K562 (cell line): ENCODE data around the gene PEX3. TPM values are rescaled to one million over a fixed set of nuclear protein-coding genes. Genes with fewer than 3 reads are reported as not detected.

ENCODE experiments used
- ATAC-seq: fragments of 200-7000 bp; cut with Tn5 transposase; 3 replicates; pipeline ENCODE4 v1.9.1; 2020; ENCODE audit warnings: moderate library complexity
- BruUV-seq: library from RNA; stranded (reverse); fragments of 400-500 nt; replicated peaks from 2 replicates; lab custom pipeline; 2021; lab: Mats Ljungman, UMichigan
- CTCF ChIA-PET: fragments of 300-600 bp; formaldehyde crosslinking; extraction: SDS; loops from one replicate; lab custom pipeline; 2021; ENCODE audit warnings: low intra/inter-chr PET ratio; lab: Yijun Ruan, JAX
- POLR2A ChIA-PET: fragments of 300-600, 350-650 bp; sonication (Branson Sonifier 250); formaldehyde crosslinking; extraction: SDS; loops from one replicate; lab custom pipeline; 2021; ENCODE audit warnings: antibody characterized with exemption, inconsistent platforms; lab: Yijun Ruan, JAX
- DNase-seq, 4 experiments: peaks; one replicate each; pipeline versions ENCODE4 v3.0.0 to v3.0.0-alpha.2; 2011 to 2018; ENCODE audit warnings: low spot score in 3 of 4, mixed read lengths in 3 of 4; ENCODE audit errors: extremely low read depth in 1 of 4
- FAIRE-seq: peaks from 2 replicates; lab custom pipeline; 2011; peaks lifted over from hg19 to GRCh38; lab: Jason Lieb, UNC
- H2AFZ ChIP-seq: 2 replicates; pipeline ENCODE4 v1.6.0; 2011; ENCODE audit warnings: low read depth, low read length, control low read depth, inconsistent platforms
- H3K27ac ChIP-seq: fragments of 200-600 bp; 3 replicates; pipeline ENCODE4 v1.8.0; 2011; ENCODE audit warnings: low read depth, mild to moderate bottlenecking, control low read depth, inconsistent platforms, low read length, moderate library complexity, mixed read lengths; ENCODE audit errors: extremely low read depth
- H3K27me3 ChIP-seq, 2 experiments: fragments of 300-600 bp in 1 of 2; 2 replicates in 1 of 2; 3 replicates in 1 of 2; pipeline versions ENCODE4 v1.6.0 to v1.8.0; 2011; ENCODE audit warnings: inconsistent platforms in 2 of 2, low read length in 2 of 2, mild to moderate bottlenecking in 1 of 2, mixed read lengths in 1 of 2, moderate library complexity in 1 of 2; ENCODE audit not compliant: control insufficient read depth in 2 of 2, insufficient read depth in 2 of 2
- H3K36me3 ChIP-seq: fragments of 300-600 bp; 3 replicates; pipeline ENCODE4 v1.8.0; 2011; ENCODE audit warnings: mild to moderate bottlenecking, low read length, inconsistent platforms; ENCODE audit not compliant: control insufficient read depth, insufficient read depth
- H3K4me1 ChIP-seq, 2 experiments: fragments of 200-600 bp in 1 of 2; replicated peaks in 1 of 2; 2 replicates in 1 of 2; 3 replicates in 1 of 2; pipeline versions ENCODE4 v1.5.1 to v1.8.0; 2011; ENCODE audit warnings: inconsistent platforms in 2 of 2, low read length in 2 of 2, mild to moderate bottlenecking in 1 of 2, mixed read lengths in 1 of 2, moderate library complexity in 1 of 2; ENCODE audit not compliant: control insufficient read depth in 2 of 2, insufficient read depth in 2 of 2
- H3K4me2 ChIP-seq: 2 replicates; pipeline ENCODE4 v1.6.1; 2011; ENCODE audit warnings: low read length, control low read depth, inconsistent platforms, mixed read lengths; ENCODE audit not compliant: insufficient read depth
- H3K4me3 ChIP-seq: fragments of 200-600 bp; sonication (generic), shearing (Covaris generic); 2 replicates; pipeline ENCODE4 v1.5.1; 2016; ENCODE audit warnings: control low read depth, inconsistent platforms
- H3K79me2 ChIP-seq: fragments of 200-600 bp; 3 replicates; pipeline ENCODE4 v1.8.0; 2011; ENCODE audit warnings: low read length, inconsistent platforms; ENCODE audit not compliant: control insufficient read depth, insufficient read depth
- H3K9ac ChIP-seq, 2 experiments: 2 replicates each; pipeline versions ENCODE4 v1.6.0 to v1.6.1; 2011; ENCODE audit warnings: low read depth in 2 of 2, low read length in 2 of 2, control low read depth in 1 of 2, inconsistent platforms in 1 of 2, mild to moderate bottlenecking in 1 of 2, mixed read lengths in 1 of 2; ENCODE audit not compliant: insufficient read depth in 1 of 2
- H3K9me1 ChIP-seq: one replicate; pipeline ENCODE4 v1.6.0; 2011; ENCODE audit warnings: inconsistent platforms, mild to moderate bottlenecking, low read length, moderate library complexity; ENCODE audit not compliant: control insufficient read depth, insufficient read depth
- H3K9me3 ChIP-seq: replicated peaks from 2 replicates; pipeline ENCODE4 v1.5.1; 2011; ENCODE audit warnings: low read depth, low read length, inconsistent platforms; ENCODE audit not compliant: control insufficient read depth, insufficient read depth
- H4K20me1 ChIP-seq: replicated peaks from 2 replicates; pipeline ENCODE4 v1.6.1; 2011; ENCODE audit warnings: low read length, inconsistent platforms, mixed read lengths; ENCODE audit not compliant: control insufficient read depth, insufficient read depth
- CEBPB ChIP-seq: fragments of 450-650 bp; IDR thresholded peaks from 2 replicates; pipeline ENCODE4 v1.6.1; 2016; ENCODE audit warnings: missing genetic modification characterization, missing compliant biosample characterization
- CHD4 ChIP-seq: fragments of 200-600 bp; sonication (generic); IDR thresholded peaks from 3 replicates; pipeline ENCODE4 v1.6.1; 2012; ENCODE audit warnings: low read depth, mild to moderate bottlenecking, mixed read lengths, low read length, inconsistent platforms; ENCODE audit not compliant: insufficient read depth, insufficient replicate concordance, poor library complexity, severe bottlenecking
- NR2F6 ChIP-seq: fragments of 450-650 bp; formaldehyde crosslinking; IDR thresholded peaks from 2 replicates; pipeline ENCODE4 v1.4.0; 2020; ENCODE audit warnings: mild to moderate bottlenecking
- RAD21 ChIP-seq, 2 experiments: fragments of 250-450 bp in 1 of 2; fragments of 450-650 bp in 1 of 2; sonication (Bioruptor Pico) in 1 of 2; formaldehyde crosslinking in 1 of 2; IDR thresholded peaks in 1 of 2; conservative IDR thresholded peaks in 1 of 2; 2 replicates each; pipeline versions ENCODE4 v1.4.0 to v1.8.0; 2020 to 2022; ENCODE audit warnings: mild to moderate bottlenecking in 2 of 2, moderate library complexity in 1 of 2
- WGBS: fragments of 100-300 bp; shearing (Covaris generic); methylation state at CpG from one replicate; pipeline ENCODE4 v1.1.6; 2016; ENCODE audit warnings: low coverage, mixed read lengths; ENCODE audit not compliant: insufficient coverage; ENCODE audit errors: missing lambda C conversion rate; 5-methylcytosine and 5-hydroxymethylcytosine counted together
- in situ Hi-C: fragments of 300-500 bp; cut with MboI; formaldehyde crosslinking; loops from 4 replicates; pipeline ENCODE4 v1.15.0; 2018; ENCODE audit warnings: inconsistent platforms, mixed read lengths
- intact Hi-C: fragments of 100-400 bp; cut with micrococcal nuclease; formaldehyde crosslinking; loops from 2 replicates; pipeline ENCODE4 v1.14.2; 2022
- polyA plus RNA-seq, 8 experiments: library from polyadenylated mRNA; depleted of rRNA in 4 of 8; stranded (reverse) in 5 of 8; unstranded in 3 of 8; fragments of >200 nt; fragmentation: Nextera tagmentation in 2 of 8; fragmentation: Illumina TruSeq in 1 of 8; extraction: Ambion mirVana in 2 of 8; extraction: Trizol in 1 of 8; gene quantifications; 2 replicates each; pipeline versions ENCODE4 v1.2.1 to v1.2.3, GENCODE V29; 2011 to 2014; ENCODE audit warnings: inconsistent platforms in 1 of 8, missing spikeins in 1 of 8
- total RNA-seq, 7 experiments: library from RNA; depleted of rRNA in 6 of 7; stranded (reverse); fragments of >200 nt in 6 of 7; fragmentation: Illumina TruSeq in 2 of 7; extraction: Trizol in 2 of 7; gene quantifications; 2 replicates each; pipeline versions ENCODE4 v1.2.1 to v1.2.3, GENCODE V29; 2011 to 2021; ENCODE audit warnings: low replicate concordance in 1 of 7
- TF ChIP-seq, protein P1 (sequence below), 3 experiments: IDR thresholded peaks in 2 of 3; conservative IDR thresholded peaks in 1 of 3; 2 replicates each; pipeline ENCODE4 v1.5.1; 2011 to 2012; ENCODE audit warnings: low read length in 3 of 3, mild to moderate bottlenecking in 3 of 3, control low read depth in 2 of 3, improper control_type of control experiment in 1 of 3, inconsistent platforms in 1 of 3, low read depth in 1 of 3, mixed read lengths in 1 of 3, moderate library complexity in 1 of 3; ENCODE audit not compliant: insufficient read depth in 2 of 3

The PEX3 gene
- total and polyA plus RNA-seq, 9 of the 15 experiments (the other 6 are each of a cell fraction or from before 2014, with no cell fraction given) = 17.3 to 69.6 (median 32.7) TPM

DNA sequence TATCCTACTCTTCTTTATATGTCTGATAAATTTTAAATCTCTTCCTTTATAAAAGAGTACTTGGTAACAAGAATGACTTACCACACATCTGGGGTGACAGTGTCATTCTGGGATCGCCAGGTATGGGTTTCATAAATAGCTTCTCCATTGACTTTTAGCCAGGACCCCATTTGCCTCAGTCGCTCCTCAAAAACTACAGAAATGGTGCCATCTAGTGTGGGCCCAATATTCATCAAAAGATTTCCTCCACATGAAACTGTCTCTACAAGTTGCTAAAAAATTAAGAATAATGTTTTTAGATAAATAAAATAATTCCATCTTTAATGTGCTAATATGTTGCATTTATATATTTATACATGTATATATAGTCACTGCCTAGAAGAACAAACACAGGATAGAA lies 51.2 kb downstream of the PEX3 start:
- WGBS = 92% methylated on average over 2 of the region's 2 CpGs
- H3K9me3 ChIP-seq = no peaks in the 10 kb centered on the region; the same call in 1 of the 2 replicates
- in situ Hi-C loops (no loop called here), intact Hi-C loops (no loop called here)
- H3K27ac ChIP-seq = no peak overlapping the region
- H3K79me2 ChIP-seq = no peaks in the 10 kb centered on the region; the same call in 2 of the 3 replicates
- FAIRE-seq (no peak), DNase-seq (no peak)
- no peak overlapping the region for H2AFZ ChIP-seq
- no peaks in the 10 kb centered on the region for H4K20me1 ChIP-seq
- POLR2A ChIA-PET = interaction anchor here (0.9 to 1.3 kb wide), 3 partner anchors 9 to 11 kb away, joined by 3 to 4 read pairs (median 3); no protein-coding TSS in a partner anchor
- no peak overlapping the region for H3K4me2 ChIP-seq
- H3K9me1 ChIP-seq = no peaks in the 10 kb centered on the region
- no peak overlapping the region for H3K4me3 ChIP-seq
- BruUV-seq = no TSS peak
- H3K36me3 ChIP-seq = peaks cover 98% of the 10 kb centered on the region
- TF ChIP-seq, protein P1, sequence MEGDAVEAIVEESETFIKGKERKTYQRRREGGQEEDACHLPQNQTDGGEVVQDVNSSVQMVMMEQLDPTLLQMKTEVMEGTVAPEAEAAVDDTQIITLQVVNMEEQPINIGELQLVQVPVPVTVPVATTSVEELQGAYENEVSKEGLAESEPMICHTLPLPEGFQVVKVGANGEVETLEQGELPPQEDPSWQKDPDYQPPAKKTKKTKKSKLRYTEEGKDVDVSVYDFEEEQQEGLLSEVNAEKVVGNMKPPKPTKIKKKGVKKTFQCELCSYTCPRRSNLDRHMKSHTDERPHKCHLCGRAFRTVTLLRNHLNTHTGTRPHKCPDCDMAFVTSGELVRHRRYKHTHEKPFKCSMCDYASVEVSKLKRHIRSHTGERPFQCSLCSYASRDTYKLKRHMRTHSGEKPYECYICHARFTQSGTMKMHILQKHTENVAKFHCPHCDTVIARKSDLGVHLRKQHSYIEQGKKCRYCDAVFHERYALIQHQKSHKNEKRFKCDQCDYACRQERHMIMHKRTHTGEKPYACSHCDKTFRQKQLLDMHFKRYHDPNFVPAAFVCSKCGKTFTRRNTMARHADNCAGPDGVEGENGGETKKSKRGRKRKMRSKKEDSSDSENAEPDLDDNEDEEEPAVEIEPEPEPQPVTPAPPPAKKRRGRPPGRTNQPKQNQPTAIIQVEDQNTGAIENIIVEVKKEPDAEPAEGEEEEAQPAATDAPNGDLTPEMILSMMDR (IDR thresholded peaks at IDR 0.05 in 2 of 3, conservative IDR thresholded peaks at IDR 0.05 in 1 of 3; ENCODE audit: insufficient read depth in 2 of 3, low read depth in 1 of 3, low read length in 3 of 3) = peak in 1 of 3 experiments; percentile 27; a peak in 1 of 6 replicates
- no peak for TF ChIP-seq NR2F6 (CRISPR knock-in tag)
- no peak for TF ChIP-seq CEBPB (tag)
- TF ChIP-seq CHD4 = no peak
- TF ChIP-seq RAD21 (CRISPR knock-in tag; conservative IDR thresholded peaks at IDR 0.05 in 1 of 2, IDR thresholded peaks at IDR 0.05 in 1 of 2) = 0 out of 4 replicates have a peak, but pooled peaks of 1 of the 2 experiments have one; percentile 8
- TF ChIP-seq, all 486 proteins: peak for 2
- H3K27me3 ChIP-seq = no peaks in the 10 kb centered on the region
- ATAC-seq = no peak
- CTCF ChIA-PET = no interaction called here
- no peaks in the 10 kb centered on the region for H3K4me1 ChIP-seq
- H3K9ac ChIP-seq = no peak overlapping the region
